OCI-LY3 (cell line): Measurements from ENCODE around the gene MEIS3.

Experiments
- H2AFZ ChIP-seq: fragments of 200-600, 300-600 bp; shearing (Covaris generic); 2 replicates; pipeline ENCODE4 v1.6.0; 2014; ENCODE audit warnings: antibody characterized with exemption, low read depth, low read length
- H3K27ac ChIP-seq: fragments of 200-600, 300-600 bp; sonication (generic); 2 replicates; pipeline ENCODE4 v1.5.1; 2014; ENCODE audit warnings: mild to moderate bottlenecking, low read length, moderate library complexity, mixed read lengths
- H3K27me3 ChIP-seq: fragments of 200-600, 300-600 bp; sonication (generic); 2 replicates; pipeline ENCODE4 v1.6.1; 2014; ENCODE audit warnings: low read depth, low read length, mixed read lengths
- H3K36me3 ChIP-seq: fragments of 200-600, 300-600 bp; sonication (generic); replicated peaks from 2 replicates; pipeline ENCODE3; 2014; ENCODE audit warnings: low read depth, low read length, mixed read lengths
- H3K4me1 ChIP-seq: fragments of 300-600, 200-600 bp; sonication (generic); 2 replicates; pipeline ENCODE4 v1.6.1; 2014; ENCODE audit warnings: low read length, mixed read lengths
- H3K4me2 ChIP-seq: fragments of 200-600, 300-600 bp; sonication (generic); 2 replicates; pipeline ENCODE4 v1.6.1; 2014; ENCODE audit warnings: low read length, mixed read lengths
- H3K4me3 ChIP-seq: fragments of 300-600, 200-600 bp; sonication (generic); 2 replicates; pipeline ENCODE4 v1.5.1; 2014; ENCODE audit warnings: antibody characterized with exemption, mild to moderate bottlenecking, low read length, moderate library complexity
- H3K79me2 ChIP-seq: fragments of 300-600, 200-600 bp; shearing (Covaris generic); 2 replicates; pipeline ENCODE4 v1.6.1; 2014; ENCODE audit warnings: mild to moderate bottlenecking, low read length, mixed read lengths
- H3K9ac ChIP-seq: fragments of 300-600, 200-600 bp; shearing (Covaris generic); 2 replicates; pipeline ENCODE4 v1.6.0; 2014; ENCODE audit warnings: mild to moderate bottlenecking, low read length, moderate library complexity
- H3K9me3 ChIP-seq: fragments of 200-600, 300-600 bp; shearing (Covaris generic); 2 replicates; pipeline ENCODE4 v1.6.1; 2014; ENCODE audit warnings: low read length, mixed read lengths; ENCODE audit not compliant: insufficient read depth
- H4K20me1 ChIP-seq: fragments of 200-600, 300-600 bp; sonication (generic); 2 replicates; pipeline ENCODE4 v1.6.1; 2016; ENCODE audit warnings: low read length, mixed read lengths; ENCODE audit not compliant: insufficient read depth
- CTCF ChIP-seq: fragments of 200-600, 300-600 bp; sonication (generic); IDR thresholded peaks from 2 replicates; pipeline ENCODE4 v1.5.1; 2014; ENCODE audit warnings: antibody characterized with exemption, low read length, low read depth
- EZH2phosphoT487 ChIP-seq: fragments of 200-600 bp; shearing (Covaris generic); IDR thresholded peaks from 2 replicates; pipeline ENCODE4 v1.6.1; 2018; ENCODE audit warnings: antibody characterized with exemption, mixed run types, low read depth

Gene MEIS3

GRCh38 chr19:47456721-47457474 lies 37.6 kb upstream of the MEIS3 start:
- Histone ChIP-seq H3K9ac (no peak overlapping the region), H3K36me3 (no peaks in the 10 kb centered on the region), H3K4me2 (no peak overlapping the region), H3K9me3 (no peaks in the 10 kb centered on the region), H3K27me3 (peaks cover 41% of the 10 kb centered on the region), H3K79me2 (no peaks in the 10 kb centered on the region), H2AFZ (no peak overlapping the region), H4K20me1 (peaks cover 5% of the 10 kb centered on the region), H3K4me1 (peaks cover 9% of the 10 kb centered on the region), H3K4me3 (no peak overlapping the region), H3K27ac (no peak overlapping the region)
- no peak for TF ChIP-seq EZH2phosphoT487
- TF ChIP-seq CTCF: no peak

GRCh38 chr19:47450478-47450877 lies 31.2 kb upstream of the MEIS3 start:
- no peak for TF ChIP-seq EZH2phosphoT487
- TF ChIP-seq CTCF: no peak
- H3K9ac ChIP-seq: no peak overlapping the region
- H3K79me2 ChIP-seq: no peaks in the 10 kb centered on the region
- H4K20me1 ChIP-seq: no peaks in the 10 kb centered on the region
- no peaks in the 10 kb centered on the region for H3K9me3 ChIP-seq
- H3K36me3 ChIP-seq: no peaks in the 10 kb centered on the region
- peaks cover 49% of the 10 kb centered on the region for H3K27me3 ChIP-seq
- H3K4me1 ChIP-seq: no peaks in the 10 kb centered on the region
- H3K4me3 ChIP-seq: no peak overlapping the region
- no peak overlapping the region for H3K4me2 ChIP-seq
- no peak overlapping the region for H3K27ac ChIP-seq
- no peak overlapping the region for H2AFZ ChIP-seq

- Histone ChIP-seq H3K27me3 (peaks cover 53% of the 10 kb centered on the region), H4K20me1 (peaks cover 5% of the 10 kb centered on the region; the same call in 1 of the 2 replicates)
Observed at GRCh38 chr19:47448360-47448727, 29.0 kb upstream of the MEIS3 start.

More at GRCh38 chr19:47448360-47448727, 29.0 kb upstream of the MEIS3 start:
- Histone ChIP-seq H3K79me2 (no peaks in the 10 kb centered on the region), H3K4me3 (no peak overlapping the region), H3K4me2 (no peak overlapping the region), H3K4me1 (no peaks in the 10 kb centered on the region), H3K9ac (no peak overlapping the region), H3K36me3 (no peaks in the 10 kb centered on the region), H2AFZ (no peak overlapping the region), H3K9me3 (no peaks in the 10 kb centered on the region), H3K27ac (no peak overlapping the region)
- no peak for TF ChIP-seq EZH2phosphoT487
- TF ChIP-seq CTCF: no peak
